Effector CD4-positive, alpha-beta T cell (primary cell): ENCODE results near the gene MBNL3.

Experiments
- DNase-seq: peaks from one replicate; pipeline ENCODE4 v3.0.0-alpha.2; 2020
- total RNA-seq: gene quantifications from one replicate; lab custom pipeline; 2026; lab: John Stamatoyannopoulos, UW

MBNL3 gene, protein sequence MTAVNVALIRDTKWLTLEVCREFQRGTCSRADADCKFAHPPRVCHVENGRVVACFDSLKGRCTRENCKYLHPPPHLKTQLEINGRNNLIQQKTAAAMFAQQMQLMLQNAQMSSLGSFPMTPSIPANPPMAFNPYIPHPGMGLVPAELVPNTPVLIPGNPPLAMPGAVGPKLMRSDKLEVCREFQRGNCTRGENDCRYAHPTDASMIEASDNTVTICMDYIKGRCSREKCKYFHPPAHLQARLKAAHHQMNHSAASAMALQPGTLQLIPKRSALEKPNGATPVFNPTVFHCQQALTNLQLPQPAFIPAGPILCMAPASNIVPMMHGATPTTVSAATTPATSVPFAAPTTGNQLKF
- 54.2 reads per million, percentile 70 among the genes with 10 or more reads in this experiment for total RNA-seq

DNA sequence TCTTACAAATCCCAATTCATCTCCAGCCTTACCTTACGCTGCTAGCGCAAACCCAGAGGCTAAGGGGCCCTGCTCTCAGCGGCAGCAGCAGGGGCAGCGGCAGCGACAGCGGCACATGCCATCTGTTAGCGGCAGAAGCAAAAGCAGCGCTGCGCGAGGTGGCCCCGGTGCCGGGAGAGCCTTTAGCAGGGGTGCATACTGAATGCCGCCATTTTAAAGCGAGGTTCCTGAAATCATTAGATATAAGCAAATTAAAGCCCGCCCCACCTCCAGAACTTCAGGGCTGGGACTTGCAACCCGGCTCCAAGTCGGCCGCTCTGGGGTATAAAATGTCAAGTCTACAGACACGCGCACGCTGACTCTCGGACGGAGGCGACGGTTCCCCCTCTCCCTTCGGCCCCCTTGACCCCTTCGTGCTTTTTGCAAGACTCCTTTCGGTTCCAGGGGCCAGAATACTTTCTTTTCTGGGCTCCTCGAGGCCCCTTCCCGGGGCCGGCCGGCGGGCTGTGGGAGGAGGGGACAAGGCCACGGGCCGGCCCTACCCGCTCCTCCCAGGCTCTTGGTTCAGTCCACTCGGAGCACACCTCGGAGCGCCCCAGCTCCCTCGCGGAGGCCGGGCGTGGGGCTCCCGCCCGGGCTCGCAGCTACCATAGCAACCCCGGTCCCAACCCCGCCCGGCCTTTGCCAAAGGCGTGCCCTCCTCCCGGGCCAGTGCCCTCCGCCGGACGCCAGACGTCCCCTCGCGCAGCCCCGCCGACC, at the start of gene MBNL3:
MBNL3 (minus strand) TSS at position 220 of the 759 bp plus-strand sequence. CDS start 49,427 bp downstream, outside the sequence.
- peak; percentile 53 for DNase-seq

DNA sequence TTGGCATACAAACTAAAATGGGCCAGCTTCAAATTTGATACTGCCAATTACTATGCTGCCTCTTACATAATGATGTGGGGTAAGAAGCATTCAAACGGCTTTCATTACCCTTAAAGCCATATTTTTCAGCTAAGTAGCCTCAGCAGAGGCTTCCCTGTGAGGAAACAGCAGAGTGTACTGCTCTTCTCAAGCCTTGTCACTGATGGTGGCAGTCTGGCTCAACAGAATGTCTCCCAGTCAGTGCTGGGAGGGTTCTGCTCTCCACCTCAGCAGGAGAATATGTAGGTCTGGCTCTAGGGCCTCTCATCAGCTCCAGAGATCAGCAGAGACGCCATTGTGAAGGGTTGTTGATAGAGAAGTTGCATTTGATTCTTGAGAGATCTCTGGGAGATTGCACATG, 44.6 kb upstream of the MBNL3 start:
- no peak for DNase-seq

DNA sequence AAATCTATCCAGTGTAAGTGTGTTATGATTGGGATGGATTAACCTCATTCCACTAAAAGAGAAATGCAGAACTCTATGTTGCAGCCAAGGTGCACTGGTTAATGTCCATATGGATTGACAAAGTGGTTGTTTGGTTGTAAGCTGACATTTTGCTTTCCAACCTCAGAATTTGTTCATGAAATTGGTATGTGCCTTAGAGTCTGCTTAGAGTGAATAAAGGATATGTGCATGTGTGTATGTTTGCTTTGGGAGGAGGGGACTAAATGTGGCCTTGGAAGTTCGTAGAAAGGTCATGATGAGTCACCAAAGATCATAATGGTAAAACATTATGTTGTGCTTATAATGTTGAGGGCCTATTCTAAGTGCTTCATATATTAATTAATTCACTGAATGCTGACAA, 44.1 kb upstream of the MBNL3 start:
- no peak for DNase-seq

DNA sequence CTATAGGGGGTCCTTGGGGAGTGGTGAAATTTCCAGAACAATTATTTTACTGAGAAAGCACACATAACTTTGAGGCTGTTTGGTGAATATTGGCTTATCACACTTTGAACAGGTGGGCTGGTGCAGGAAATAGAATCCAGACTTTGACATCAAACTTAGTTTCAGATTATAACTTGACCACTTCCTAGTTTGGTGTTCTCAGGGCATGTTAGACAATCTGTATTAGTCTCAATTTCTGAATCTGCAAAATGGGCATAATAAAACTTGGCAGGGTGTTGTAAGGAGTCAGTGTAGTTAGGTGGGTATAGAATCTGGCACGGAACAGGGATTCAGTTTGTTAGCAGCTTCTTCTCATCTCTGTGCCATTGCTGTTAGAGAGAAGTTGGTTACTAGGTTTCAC, 43.3 kb upstream of the MBNL3 start:
- no peak for DNase-seq

DNA sequence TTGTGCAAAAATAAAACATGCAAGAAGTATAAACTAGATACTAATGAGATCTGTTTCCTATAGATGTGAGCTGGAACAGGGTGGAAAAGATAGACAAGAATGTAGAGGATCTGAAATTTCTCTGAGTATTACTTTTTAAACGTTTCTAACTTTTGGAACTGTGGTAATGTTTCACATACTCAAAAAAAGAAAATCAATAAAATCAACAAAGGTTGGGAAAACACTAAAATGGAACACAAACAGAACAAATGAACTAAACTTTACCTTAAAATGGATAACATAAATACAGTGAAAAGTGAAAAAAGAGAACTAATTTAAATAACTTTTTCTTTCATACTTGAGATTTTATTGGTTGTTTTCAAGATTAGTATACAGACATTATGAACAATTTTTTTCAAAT, 32.0 kb upstream of the MBNL3 start:
- no peak for DNase-seq

DNA sequence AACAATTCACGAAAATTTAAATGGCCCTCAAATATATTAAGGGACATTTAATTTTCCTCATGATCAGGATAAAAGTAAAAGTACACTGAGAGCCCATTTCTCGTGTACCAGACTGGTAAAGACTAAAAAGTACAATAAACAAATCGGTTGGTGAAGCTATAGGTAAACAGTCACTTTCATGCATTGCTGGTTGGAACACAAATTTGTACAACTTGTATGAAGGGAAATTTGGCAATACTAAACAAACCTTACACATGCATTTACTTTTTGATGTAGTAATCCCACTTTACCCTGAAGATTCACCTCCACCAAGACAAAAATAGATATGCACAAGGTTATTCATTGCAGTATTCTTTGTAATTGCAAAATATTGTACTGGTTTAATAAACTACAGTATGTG, 31.4 kb upstream of the MBNL3 start:
- DNase-seq, result no peak

DNA sequence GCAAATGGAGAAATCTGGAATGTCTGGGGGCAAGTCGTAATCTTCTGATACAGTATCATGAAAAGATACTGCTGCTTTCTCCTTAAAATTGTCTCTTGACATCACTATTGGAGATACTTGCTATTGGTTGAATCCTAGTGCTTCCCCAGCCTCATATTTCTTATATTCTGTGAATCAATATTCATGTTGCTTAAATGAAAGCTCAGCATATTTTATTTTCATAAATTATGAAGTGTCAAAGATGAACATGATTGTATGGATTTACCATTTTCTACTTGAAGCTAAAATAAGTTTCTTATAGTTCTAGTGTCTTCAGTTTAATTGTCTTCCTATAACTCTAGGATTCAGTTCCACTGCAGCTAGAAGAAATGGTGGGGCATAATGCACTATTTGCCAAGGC, 29.6 kb upstream of the MBNL3 start:
- DNase-seq, result no peak

DNA sequence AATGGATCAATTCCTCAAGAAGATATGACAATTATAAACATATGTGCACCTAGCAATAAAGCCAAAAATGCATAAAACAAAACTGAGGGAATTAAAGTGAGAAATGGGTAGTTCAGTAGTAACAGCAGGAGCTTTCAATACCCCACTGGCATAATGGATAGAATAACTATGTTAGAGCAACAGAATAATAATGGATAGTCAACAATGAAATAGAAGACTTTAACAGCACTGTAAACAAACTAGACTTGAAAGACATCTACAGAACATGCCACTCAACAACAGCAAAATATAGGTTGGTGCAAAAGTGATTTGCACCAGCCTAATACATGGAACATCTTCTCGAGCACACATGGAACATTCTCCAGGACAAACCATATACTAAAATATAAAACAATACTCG, 20.0 kb upstream of the MBNL3 start:
- no peak for DNase-seq

DNA sequence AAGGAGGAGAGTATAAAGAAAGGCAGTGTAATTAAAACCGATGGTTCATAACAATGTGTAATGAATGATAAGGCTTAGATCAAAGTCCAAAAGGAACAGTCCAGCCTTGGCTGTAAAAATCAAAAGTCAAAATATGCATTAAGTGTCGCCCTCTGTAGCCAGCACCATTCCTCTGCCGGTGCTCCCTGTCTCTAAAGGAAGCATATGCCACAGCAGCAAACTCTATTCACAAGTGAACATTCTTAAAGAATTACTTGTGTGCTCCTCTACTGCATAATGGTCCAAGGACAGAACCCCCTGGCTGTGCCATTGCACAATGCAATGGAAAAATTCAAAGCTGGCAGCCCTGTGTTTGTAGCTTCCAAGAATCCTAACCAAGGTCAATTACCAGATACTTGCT, 16.3 kb upstream of the MBNL3 start:
- no peak for DNase-seq

DNA sequence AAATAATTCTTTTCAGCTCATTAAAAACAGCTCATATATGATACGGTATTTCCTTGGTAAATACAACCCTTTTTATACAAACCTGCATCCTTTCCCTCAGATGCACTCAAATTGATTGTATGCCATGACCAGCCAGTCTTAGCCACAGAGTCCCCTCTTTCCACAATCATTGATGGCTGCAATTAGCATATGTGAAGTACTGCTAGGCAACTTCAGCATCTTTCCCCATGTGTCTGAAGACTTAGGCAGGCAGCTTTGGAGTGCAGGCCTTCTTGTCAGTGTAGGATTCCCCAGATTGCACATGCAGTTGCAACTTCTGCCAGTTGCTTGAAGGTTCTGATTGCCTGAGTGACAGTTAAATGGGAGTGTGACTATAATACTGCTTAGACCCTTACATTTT, 15.6 kb upstream of the MBNL3 start:
- DNase-seq, result no peak

DNA sequence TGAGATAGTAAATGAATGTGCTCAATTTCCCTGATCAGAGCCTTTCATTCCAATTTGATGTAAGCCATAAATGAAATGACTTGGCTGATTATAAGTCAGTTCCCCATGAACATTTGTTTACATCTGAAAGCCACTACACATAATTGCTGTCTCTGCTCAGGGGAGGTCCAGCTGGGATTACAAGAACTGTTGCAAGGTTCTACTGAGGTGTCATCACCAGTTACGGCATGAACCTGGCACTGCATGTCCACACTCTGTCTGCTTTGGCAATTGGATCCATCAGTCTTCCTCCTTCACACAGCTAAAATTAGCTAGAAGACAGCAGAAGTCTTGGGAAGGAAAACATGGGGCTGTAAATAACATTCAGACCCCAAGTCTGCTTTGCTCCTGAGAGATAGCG, 12.8 kb upstream of the MBNL3 start:
- no peak for DNase-seq

DNA sequence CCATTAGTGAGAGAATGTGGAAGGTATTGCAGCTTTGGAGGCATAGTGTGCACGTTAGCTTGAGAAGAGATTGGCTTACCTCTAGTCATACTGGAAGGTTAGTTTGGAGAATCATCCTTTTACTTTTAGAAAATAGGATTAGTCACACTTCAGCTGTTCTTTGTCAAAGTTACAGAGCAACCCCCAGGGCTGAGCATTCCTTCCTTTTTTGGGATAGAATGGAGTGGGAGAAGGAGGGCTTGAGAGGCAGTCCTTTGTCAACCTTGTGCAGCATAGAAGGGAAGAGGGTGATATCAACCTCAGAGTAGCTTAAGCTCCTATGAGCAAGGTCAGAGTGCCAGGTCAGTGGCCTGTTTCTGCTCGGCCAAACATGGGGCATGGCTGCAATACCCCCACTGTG, 8.6 kb upstream of the MBNL3 start:
- no peak for DNase-seq

DNA sequence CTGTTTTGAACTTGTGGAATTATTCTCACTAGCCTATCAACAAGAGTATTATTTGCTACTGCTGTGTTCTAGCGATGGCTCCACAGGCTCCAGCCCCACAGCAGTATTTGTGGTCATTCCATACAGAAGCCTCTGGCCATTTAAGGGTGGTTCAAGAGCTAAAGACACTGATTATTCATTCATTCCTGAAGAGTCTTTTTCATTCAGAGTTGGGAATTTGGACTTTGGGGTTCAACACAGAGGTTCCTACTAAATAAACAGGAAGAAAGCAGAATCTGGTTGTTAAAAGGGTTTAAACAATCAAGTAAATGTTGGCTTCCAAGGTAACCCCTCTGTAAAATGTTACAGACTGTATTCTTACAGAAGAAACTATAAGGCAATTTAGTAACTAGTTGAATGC, 4.3 kb upstream of the MBNL3 start:
- no peak for DNase-seq

DNA sequence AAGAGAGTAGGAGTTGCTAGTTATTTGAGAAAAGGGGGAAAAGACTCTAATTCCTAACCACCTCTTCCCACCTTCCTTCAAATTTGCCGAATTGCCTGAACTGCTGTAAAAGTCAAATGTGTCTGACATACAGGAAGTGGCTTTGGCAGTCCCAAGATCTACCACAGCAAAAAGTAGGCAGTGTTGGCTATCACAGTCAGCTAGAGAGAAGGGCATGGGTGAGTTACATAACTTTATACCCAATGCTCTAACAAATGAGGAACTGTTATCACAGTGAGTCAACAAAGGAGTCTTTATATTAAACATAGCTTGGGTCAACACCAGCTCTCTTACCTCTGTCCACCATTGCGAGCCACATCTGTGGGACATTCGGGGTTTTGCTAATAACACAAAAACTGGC, 2.4 kb upstream of the MBNL3 start:
- no peak for DNase-seq

DNA sequence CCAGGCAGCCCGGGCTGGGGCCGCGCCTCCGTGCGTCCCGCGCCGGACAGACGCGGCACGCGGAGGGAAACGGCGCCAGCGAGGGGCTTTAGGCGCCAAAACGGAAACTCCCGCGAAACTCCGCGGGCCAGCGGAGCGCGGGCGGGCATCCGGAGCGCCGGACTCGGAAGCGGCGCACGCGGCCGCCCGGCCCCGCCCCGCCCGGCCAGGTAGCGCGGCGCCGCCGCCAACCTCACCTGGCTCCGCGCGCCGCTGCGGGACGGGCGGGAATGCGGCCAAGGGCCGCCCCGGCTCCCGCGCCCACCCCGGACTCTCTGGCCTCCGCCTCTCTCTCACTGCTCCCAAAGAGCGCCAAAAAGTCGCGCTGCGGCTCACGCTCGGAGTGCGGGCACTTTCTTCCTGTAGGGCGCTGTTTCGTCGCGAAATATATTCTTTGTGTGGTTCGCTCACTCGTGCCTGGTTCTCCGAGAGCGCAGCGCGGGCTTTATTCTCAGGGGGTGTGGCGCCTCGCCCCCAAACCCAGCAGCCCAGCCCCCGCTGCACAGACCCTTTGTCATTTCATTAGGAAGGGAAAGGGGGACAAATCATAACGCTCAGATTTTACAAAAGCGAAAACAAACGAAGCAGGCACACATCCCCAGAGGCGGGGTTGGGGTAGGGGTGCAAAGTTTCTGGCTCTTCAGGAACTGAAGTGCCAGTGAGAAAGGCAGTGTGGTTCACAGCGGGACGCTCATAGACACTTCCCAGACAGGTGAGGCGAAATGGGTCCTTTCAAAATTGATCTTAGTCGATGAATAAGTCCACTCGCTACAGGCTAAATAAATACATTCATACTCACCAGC, 961 bp upstream of the MBNL3 start:
- peak; percentile 41 for DNase-seq

DNA sequence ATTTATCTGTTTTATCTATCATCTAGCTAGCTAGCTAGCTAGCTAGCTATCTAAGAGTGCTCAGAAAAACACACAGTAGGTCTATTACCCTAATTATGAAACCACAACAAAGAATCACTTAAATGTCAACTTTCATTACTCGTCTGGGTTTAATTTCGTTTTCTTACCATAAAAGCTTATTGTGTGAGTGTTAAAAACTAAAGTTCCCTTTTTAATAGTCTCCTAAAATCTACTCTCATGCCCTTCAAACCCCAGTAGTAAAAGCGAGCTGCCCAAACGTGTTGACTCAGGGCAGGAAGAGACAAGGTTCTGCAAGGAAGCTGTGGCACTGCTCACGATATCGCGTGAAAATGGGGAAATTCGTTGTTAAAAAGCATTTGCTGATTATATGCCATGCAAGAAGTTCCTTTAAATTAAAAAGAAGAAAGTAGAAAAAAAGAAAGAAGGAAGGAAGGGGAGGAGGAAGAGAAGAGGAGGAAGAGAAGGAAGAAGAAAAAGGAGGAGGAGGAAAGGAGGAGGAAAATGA, 595 bp downstream of the MBNL3 start:
- peak; percentile 8 for DNase-seq

DNA sequence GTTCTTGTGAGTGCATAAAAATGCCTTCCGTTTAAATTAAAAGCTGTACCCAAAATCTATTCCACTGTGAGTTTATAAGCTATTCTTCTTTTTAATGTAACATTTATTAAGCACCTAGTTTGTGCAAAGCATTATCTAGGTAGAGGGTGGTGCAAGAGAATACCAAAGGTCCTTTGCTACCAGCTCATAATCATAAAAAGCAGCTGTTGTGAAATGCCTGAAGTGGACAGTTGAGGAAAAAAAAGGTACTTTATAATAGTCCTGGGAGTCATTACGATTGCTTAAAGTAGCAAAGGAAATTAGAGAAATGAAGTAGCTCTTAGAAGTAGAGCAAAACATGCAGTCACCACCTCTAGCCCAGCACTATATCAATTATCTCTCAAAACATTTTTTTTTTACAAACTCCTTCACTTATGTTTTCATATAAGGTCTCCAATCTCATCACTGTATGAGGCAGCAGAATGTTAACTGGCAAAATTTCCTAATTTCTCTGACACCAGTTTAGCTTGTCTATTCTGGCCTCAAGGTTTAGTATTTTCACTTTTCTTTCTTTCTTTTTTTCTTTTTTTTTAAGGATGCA, 2.1 kb downstream of the MBNL3 start:
- no peak for DNase-seq

DNA sequence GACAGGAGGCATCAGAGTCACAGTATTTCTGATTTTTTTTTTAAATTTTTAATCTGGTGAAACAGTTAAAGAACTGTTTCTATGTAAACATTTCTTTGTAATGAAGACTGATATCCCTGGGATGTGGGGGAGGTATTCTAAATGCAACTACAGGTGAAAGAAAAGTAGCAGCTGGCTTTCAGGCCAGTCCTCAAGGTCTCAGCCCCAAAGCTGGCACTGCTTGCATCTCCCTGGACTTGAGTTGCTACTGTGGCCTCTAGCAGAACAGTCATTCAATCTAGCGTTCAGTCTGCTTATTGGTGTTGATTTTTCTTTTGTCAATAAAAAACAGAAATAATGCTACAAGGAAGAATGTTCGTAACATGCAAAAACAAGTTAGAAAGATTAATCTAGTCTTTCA, 4.9 kb downstream of the MBNL3 start:
- DNase-seq, result no peak

DNA sequence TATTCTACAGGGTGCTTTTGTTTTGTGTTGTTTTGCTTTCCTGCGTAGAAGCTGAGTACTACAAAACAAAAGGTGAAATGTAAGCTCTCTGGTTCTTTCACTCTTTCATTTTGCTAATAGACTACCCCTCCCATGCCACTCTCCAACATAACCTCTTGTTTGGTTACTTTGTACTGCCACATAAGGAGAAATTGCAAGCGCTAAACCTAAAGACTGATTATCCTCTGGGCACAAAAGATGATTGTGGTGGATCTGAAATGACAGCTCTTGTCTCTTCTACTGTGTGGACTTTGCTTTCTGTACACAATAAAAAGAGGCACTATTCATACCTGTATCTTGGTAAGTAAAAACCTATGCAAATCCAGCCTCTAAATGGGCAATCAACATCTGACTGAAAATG, 5.3 kb downstream of the MBNL3 start:
- DNase-seq, result no peak

DNA sequence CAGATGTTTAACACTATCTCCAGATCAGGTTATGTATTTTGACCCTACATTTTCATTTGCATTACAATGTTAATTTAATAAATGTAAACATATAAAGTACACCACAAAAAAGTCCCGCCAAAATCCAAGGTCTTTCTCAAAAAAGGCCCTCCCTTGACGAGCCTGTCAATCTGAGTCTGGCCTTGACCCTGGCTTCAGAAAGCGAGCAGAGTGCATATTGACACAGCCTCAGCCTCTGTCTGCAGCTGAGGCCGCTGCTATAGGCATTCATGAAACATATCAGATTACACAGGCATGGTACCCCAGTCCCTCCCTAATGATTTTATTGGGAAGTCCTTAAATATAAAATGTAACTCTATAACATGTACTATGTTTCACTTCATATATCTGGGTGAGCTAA, 6.2 kb downstream of the MBNL3 start:
- no peak for DNase-seq

DNA sequence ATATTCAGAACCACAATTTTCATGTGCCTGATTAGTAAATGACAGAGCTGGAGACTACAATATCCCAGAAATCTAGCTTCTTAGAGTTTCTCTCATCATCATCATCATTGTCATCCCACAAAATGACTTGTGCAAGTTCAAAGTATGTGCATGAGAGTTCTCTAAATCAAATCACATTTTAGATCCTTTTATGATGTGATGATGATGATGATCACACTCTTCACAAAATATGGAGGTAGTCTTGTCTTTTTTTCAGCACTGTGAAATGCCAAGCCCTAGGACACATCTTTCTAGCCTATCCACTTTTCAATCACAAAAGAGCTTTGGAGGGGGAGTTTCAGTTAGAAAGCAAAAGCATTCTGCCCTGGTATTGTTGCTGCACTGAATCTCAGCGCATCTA, 7.4 kb downstream of the MBNL3 start:
- no peak for DNase-seq

DNA sequence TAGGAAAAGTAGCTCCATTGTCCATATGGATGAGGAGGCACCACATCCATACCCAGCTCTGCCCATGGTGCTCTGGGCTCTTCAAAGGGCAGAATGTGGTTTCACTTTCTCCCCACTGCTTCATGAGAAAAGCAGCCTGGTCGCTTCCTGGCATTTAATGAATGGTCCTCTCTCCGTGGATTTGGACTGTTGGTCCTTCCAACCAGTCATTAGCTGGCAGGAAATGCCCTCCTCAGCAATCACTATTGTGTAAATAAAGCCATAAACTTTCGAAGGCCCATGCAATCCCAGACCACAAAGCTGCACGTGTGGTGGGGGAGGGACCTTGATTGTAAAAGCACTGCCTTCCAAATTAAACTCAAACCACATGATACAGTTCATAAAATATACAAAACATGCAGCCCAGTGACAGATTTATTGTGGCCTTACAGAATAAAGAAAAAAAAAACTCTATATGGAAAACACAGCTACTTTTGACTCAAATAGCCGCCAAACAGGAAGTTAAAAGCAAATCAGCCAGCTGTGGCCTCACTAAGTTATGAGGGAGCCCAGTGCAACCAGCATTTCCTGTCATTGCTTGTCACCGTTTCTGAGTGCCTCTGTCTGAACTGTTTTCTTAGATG, 8.1 kb downstream of the MBNL3 start:
- DNase-seq, result peak; percentile 37
